Kidney (tissue), 14 donors: Measurements from ENCODE around the gene RPLP1. TPM values are rescaled to one million over a fixed set of nuclear protein-coding genes. Genes with fewer than 3 reads are reported as not detected.

Experiments
- DNase-seq, 5 donors: peaks; one replicate each; pipeline ENCODE4 v3.0.0-alpha.2; 2013 to 2020
- FAIRE-seq: peaks from 2 replicates; lab custom pipeline; 2012; peaks lifted over from hg19 to GRCh38; lab: Jason Lieb, UNC
- H3K27ac ChIP-seq, 2 donors: one replicate each; pipeline ENCODE4 v1.7.0; 2013; ENCODE audit warnings: low read depth in 2 of 2, low read length in 2 of 2, inconsistent platforms in 1 of 2
- H3K27me3 ChIP-seq: one replicate; pipeline ENCODE4 v1.7.1; 2013; ENCODE audit warnings: low read length, inconsistent platforms; ENCODE audit not compliant: control insufficient read depth, insufficient read depth
- H3K36me3 ChIP-seq, 3 donors: one replicate each; pipeline versions ENCODE4 v1.7.0 to v1.7.1; 2013; ENCODE audit warnings: low read length in 3 of 3, control low read depth in 1 of 3, inconsistent platforms in 1 of 3; ENCODE audit not compliant: insufficient read depth in 3 of 3, control insufficient read depth in 2 of 3
- H3K4me1 ChIP-seq, 3 donors: one replicate each; pipeline versions ENCODE4 v1.7.0 to v1.7.1; 2013; ENCODE audit warnings: low read length in 3 of 3, inconsistent platforms in 1 of 3, low read depth in 1 of 3; ENCODE audit not compliant: control insufficient read depth in 2 of 3, insufficient read depth in 2 of 3
- H3K4me3 ChIP-seq, 3 donors: one replicate each; pipeline versions ENCODE4 v1.7.0 to v1.8.1; 2013; ENCODE audit warnings: low read length in 3 of 3, control low read depth in 1 of 3, inconsistent platforms in 1 of 3
- H3K9ac ChIP-seq, 3 donors: one replicate each; pipeline versions ENCODE4 v1.7.0 to v1.7.1; 2013; ENCODE audit warnings: low read length in 3 of 3, control low read depth in 1 of 3, inconsistent platforms in 1 of 3
- H3K9me3 ChIP-seq, 3 donors: one replicate each; pipeline versions ENCODE4 v1.7.0 to v1.7.1; 2013; ENCODE audit warnings: low read length in 3 of 3, control low read depth in 1 of 3, inconsistent platforms in 1 of 3; ENCODE audit not compliant: control insufficient read depth in 2 of 3, insufficient read depth in 1 of 3
- CTCF ChIP-seq: IDR thresholded peaks from 3 replicates; pipeline ENCODE4 v1.5.1; 2012; ENCODE audit warnings: mild to moderate bottlenecking, moderate library complexity, borderline replicate concordance; ENCODE audit not compliant: insufficient read depth; ENCODE audit errors: extremely low read depth
- intact Hi-C: fragments of 100-400 bp; cut with DNase I; formaldehyde crosslinking; loops from one replicate; pipeline ENCODE4 v1.11.1; 2022
- polyA plus RNA-seq: library from polyadenylated mRNA; stranded (reverse); fragments of 350-450 nt; fragmentation: Illumina TruSeq; extraction: RNeasy Lipid Tissue Mini Kit (QIAGEN cat#74804); gene quantifications from one replicate; pipeline ENCODE4 v1.2.3, GENCODE V29; 2014; ENCODE audit warnings: low read depth, low replicate concordance; ENCODE audit not compliant: insufficient read depth
- total RNA-seq: library from RNA; stranded (reverse); fragmentation: NEBNext Ultra II Directional; extraction: Animal tissue kit (Norgen Biotek cat#: 25700); gene quantifications from one replicate; pipeline ENCODE4 v1.2.1, GENCODE V29; 2021
- donor health status: control.
- donor health status: control.
- donor health status: control.
- donor health status: control.
- donor health status: control.
- donor health status: DM: yes; HTN: yes; CAD: no.
- donor health status: Normal renal cell carcinoma (clear cell type).

RPLP1 gene
- total and polyA plus RNA-seq, 2 donors from 2014 or later, result 1,303 to 2,805 TPM

- Histone ChIP-seq H3K9me3 (no peaks in the 10 kb centered on the region), H3K4me1 (no peaks in the 10 kb centered on the region), H3K27me3 (no peaks in the 10 kb centered on the region), H3K27ac (no peak overlapping the region), H3K9ac (no peak overlapping the region), H3K4me3 (no peak overlapping the region), H3K36me3 (peaks cover 0 to 25% (median 5%) of the 10 kb centered on the region in 3 donors)
- intact Hi-C loops, result no loop called here
- DNase-seq (no peak), FAIRE-seq (no peak)
- no peak for TF ChIP-seq CTCF
These were observed 47.5 kb upstream of the RPLP1 start for GRCh38 chr15:69405110-69405509.

GRCh38 chr15:69407719-69408400, 44.8 kb upstream of the RPLP1 start:
- intact Hi-C loops, result no loop called here
- H3K9me3 ChIP-seq, result no peaks in the 10 kb centered on the region
- no peak for DNase-seq
- no peak for FAIRE-seq
- H3K36me3 ChIP-seq, result peaks cover 0 to 20% (median 4%) of the 10 kb centered on the region in 3 donors
- no peaks in the 10 kb centered on the region for H3K27me3 ChIP-seq
- H3K27ac ChIP-seq, result no peak overlapping the region
- no peak for TF ChIP-seq CTCF
- H3K4me3 ChIP-seq, result no peak overlapping the region
- no peak overlapping the region for H3K9ac ChIP-seq
- no peaks in the 10 kb centered on the region for H3K4me1 ChIP-seq

- Histone ChIP-seq H3K9me3 (no peaks in the 10 kb centered on the region), H3K27ac (no peak overlapping the region), H3K4me1 (peaks cover 0 to 2% (median 0%) of the 10 kb centered on the region in 3 donors), H3K27me3 (no peaks in the 10 kb centered on the region), H3K9ac (no peak overlapping the region), H3K36me3 (peaks cover 0 to 15% (median 4%) of the 10 kb centered on the region in 3 donors), H3K4me3 (no peak overlapping the region)
- DNase-seq, result no peak
- intact Hi-C loops, result no loop called here
- no peak for TF ChIP-seq CTCF
- no peak for FAIRE-seq
These were observed 43.8 kb upstream of the RPLP1 start for GRCh38 chr15:69408841-69409240.
